DOHH2 (cell line): ENCODE data around the gene LAMP2.
"Not testable (repeated sequence)": the region's sequence is repeated elsewhere in the genome, so short reads cannot be mapped to it uniquely, and the experiment has no call there.

Experiments
- EZH2phosphoT487 ChIP-seq: fragments of 200-600 bp; sonication (generic); IDR thresholded peaks from 2 replicates; pipeline ENCODE4 v1.6.1; 2017; ENCODE audit warnings: borderline replicate concordance, mild to moderate bottlenecking, antibody characterized with exemption, low read length, moderate library complexity, mixed read lengths
- TF ChIP-seq, protein P1 (sequence below): fragments of 200-600 bp; sonication (generic); IDR thresholded peaks from one replicate; pipeline ENCODE4 v1.5.1; 2014; ENCODE audit warnings: antibody characterized with exemption, mild to moderate bottlenecking, low read depth, low read length; ENCODE audit not compliant: poor library complexity, severe bottlenecking

DNA sequence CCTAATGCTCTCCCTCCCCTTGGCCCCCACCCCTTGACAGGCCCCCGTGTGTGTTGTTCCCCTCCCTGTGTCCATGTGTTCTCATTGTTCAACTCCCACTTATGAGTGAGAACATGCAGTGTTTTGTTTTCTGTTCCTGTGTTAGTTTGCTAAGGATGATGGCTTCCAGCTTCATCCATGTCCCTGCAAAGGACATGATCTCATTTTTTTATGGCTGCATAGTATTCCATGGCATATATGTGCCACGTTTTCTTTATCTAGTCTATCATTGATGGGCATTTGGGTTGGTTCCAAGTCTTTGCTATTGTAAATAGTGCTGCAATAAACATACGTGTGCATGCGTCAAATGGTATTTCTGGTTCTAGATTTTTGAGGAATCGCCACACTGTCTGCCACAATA lies 561 bp upstream of the LAMP2 start:
- TF ChIP-seq, protein P1, sequence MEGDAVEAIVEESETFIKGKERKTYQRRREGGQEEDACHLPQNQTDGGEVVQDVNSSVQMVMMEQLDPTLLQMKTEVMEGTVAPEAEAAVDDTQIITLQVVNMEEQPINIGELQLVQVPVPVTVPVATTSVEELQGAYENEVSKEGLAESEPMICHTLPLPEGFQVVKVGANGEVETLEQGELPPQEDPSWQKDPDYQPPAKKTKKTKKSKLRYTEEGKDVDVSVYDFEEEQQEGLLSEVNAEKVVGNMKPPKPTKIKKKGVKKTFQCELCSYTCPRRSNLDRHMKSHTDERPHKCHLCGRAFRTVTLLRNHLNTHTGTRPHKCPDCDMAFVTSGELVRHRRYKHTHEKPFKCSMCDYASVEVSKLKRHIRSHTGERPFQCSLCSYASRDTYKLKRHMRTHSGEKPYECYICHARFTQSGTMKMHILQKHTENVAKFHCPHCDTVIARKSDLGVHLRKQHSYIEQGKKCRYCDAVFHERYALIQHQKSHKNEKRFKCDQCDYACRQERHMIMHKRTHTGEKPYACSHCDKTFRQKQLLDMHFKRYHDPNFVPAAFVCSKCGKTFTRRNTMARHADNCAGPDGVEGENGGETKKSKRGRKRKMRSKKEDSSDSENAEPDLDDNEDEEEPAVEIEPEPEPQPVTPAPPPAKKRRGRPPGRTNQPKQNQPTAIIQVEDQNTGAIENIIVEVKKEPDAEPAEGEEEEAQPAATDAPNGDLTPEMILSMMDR = not testable (repeated sequence)
- TF ChIP-seq EZH2phosphoT487 = not testable (repeated sequence)
